GM12801 (cell line): Measurements from ENCODE around the gene SDR39U1.

Experiments
- TF ChIP-seq, protein P1 (sequence below): IDR thresholded peaks from one replicate; pipeline ENCODE4 v1.5.1; 2011; ENCODE audit warnings: control low read depth; ENCODE audit not compliant: insufficient read length; ENCODE audit errors: extremely low read depth

The SDR39U1 gene, protein sequence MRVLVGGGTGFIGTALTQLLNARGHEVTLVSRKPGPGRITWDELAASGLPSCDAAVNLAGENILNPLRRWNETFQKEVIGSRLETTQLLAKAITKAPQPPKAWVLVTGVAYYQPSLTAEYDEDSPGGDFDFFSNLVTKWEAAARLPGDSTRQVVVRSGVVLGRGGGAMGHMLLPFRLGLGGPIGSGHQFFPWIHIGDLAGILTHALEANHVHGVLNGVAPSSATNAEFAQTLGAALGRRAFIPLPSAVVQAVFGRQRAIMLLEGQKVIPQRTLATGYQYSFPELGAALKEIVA

DNA sequence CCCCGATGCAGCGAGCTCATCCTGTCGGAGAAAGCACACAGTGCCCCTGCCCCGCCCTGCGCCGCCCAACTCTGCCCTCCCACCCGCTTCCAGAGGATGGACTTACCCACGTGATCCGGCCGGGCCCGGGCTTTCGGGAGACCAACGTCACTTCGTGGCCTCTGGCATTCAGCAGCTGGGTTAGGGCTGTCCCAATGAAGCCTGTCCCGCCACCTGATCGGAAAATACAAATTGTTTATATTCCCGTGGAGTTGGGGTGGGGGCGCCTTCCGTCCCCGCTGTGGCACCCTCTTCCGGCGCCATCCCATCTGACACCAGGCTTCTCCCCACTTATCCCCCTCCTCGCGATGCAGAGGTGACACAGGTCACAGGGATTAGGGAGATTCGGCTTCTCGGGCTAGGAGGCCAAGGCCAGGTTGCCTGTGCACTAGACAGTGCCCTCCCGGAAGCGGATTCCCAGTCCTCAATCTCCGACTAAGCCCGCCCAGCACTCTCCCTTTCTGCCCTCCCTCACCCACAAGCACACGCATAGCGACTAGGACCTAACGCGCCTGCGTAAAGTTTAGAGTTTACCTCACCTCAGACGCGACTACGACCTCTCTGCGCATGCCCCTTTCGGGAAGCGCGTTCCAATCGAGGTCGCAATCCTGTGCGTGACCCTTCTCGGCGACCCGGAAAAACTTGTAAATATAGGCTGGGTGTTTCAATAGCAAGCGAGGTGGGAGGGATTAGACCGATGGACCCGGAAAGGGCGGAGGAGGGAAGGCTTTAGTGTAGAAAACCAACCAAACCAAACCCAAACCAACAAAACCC is at the start of gene SDR39U1:
Gene SDR39U1 (minus strand): TSS at position 537 of the 813 bp plus-strand sequence. CDS start 7 bp downstream, at position 530.
- TF ChIP-seq, protein P1, sequence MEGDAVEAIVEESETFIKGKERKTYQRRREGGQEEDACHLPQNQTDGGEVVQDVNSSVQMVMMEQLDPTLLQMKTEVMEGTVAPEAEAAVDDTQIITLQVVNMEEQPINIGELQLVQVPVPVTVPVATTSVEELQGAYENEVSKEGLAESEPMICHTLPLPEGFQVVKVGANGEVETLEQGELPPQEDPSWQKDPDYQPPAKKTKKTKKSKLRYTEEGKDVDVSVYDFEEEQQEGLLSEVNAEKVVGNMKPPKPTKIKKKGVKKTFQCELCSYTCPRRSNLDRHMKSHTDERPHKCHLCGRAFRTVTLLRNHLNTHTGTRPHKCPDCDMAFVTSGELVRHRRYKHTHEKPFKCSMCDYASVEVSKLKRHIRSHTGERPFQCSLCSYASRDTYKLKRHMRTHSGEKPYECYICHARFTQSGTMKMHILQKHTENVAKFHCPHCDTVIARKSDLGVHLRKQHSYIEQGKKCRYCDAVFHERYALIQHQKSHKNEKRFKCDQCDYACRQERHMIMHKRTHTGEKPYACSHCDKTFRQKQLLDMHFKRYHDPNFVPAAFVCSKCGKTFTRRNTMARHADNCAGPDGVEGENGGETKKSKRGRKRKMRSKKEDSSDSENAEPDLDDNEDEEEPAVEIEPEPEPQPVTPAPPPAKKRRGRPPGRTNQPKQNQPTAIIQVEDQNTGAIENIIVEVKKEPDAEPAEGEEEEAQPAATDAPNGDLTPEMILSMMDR = no peak

DNA sequence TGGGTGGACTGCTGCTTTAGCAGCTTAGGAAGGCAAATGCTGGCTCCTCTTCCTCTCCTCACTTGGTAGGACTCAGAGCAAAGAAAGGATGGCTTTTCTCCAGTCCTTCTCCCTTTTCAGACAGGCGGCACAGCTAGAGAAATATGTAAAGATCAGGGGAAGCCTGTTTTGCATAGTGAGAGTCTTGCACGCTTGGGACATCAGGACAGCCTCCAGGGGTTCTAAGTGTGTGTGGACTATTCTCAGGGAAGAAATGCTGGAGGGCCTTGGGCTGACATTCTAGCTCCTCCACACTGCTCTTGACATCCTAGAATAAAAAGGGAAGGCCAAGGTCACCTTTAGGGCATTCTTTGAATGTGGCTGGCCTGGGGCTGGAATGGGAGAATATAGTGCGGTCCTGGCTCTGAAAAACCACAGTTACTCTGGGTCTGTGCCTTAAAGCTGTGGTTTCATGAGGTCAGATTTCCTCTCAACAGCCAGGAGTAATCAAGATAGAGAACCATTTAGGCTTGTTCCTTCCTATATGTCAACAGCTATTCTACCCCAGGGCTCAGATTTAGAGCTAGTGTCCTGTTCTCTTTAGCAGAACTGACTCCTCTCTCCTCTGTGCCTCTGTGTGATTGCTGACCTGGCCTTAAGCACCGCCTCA is 41.2 kb upstream of the SDR39U1 start:
- TF ChIP-seq, protein P1 = no peak

DNA sequence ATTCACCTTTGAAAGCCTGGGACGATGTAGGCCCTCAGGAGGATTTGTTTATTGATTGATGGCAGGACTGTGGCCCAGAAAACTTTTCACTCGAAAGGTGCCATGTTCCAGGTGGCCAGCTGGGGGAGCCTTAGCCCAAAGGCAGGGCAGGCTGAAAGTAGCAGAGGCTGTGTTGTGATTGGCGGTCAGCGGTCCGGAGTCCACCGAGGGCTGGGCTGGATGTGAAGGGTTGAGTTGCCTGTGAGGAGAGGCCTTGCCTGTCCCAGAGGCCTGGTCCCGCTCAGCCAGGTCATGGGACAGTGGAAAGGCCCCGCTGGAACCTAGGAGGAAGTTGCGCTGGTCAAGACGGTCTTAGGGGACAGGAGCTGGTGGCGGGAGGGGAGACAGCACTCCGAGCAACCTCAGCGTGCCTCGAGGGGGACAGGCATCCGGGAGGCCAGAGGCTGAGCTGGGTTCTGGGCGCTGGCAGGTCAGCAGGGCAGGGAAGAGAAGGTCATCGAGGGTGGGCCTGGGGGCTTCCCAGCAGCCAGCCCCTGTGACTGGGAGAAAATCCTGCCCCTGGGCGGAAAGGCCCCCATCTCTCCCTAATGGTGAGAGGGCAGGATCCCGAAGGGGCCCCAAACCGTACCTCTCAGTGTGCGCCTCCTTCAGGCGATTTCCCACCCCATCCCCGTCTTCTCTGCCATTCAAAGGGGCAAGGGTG is 39.2 kb upstream of the SDR39U1 start:
- TF ChIP-seq, protein P1 = no peak

DNA sequence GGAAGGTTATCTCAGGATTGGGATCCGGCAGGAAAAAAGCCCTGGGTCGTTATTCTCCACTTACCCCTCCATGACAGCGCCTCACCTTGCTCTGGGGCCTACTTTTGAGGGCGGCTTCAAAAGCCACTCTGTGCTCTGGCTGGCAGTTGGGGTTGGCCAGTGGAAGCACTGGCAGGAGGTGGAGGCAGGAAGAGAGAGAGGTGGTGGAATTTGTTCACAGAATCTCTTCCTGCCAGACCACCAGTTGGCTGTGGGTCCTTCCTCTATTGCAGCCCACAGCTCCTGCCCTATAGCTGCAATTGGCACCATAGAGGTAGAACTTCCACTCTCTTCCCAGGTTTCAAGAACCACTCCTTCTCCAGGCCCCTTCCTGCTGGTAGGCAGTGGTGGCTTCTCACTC is 32.7 kb upstream of the SDR39U1 start:
- TF ChIP-seq, protein P1 = no peak

DNA sequence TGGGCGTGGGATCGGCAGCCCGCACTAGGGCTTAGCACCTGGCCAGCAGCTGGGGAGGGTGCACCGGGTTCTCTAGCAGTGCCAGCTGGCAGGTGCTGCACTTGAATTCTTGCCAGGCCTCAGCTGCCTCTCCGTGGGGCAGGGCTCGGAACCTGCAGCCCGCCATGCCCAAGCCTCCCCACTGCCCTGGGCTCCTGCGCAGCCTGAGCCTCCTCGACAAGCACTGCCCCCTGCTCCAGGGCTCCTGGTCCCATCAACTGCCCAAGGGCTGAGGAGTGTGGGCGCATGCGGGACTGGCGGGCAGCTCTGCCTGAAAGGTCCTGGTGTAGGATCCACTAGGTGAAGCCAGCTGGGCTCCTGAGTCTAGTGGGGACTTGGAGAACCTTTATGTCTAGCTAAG is 30.6 kb upstream of the SDR39U1 start:
- TF ChIP-seq, protein P1 = no peak

DNA sequence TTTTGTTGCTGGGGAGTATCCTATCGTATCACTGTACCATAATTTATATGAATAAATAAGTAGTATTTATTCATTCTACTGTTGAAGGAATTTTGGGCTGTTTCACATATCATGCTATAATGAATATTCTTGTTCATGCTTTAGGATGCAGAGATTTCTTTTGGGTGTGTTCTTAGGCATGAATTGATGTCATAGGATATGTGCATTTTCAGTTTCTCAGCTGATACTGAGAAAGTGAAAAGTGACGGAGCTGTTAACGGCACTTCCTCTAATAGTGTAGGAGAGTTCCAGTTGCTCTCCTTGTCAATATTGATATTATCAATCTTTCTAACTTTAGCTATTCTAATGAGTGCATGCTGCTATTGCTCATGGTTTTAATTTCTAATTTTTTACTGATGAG is 23.2 kb upstream of the SDR39U1 start:
- TF ChIP-seq, protein P1 = no peak

DNA sequence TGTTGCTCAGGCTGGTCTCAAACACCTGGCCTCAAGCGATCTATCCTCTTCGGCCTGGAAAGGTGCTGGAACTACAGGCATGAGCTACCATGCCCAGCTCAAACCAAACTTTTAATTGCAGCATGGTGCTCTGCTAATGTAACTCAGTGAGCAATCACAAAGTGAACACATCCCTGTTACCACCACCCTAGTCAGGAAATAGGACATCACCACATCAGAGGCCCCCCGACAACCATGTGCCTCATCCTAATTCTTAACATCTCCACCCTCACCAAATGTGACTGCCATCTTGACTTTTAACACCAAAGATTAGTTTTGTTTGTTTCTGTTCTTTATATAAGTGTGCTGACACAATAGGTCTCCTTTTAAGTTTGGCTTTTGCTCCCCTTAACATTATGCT is 22.8 kb upstream of the SDR39U1 start:
- TF ChIP-seq, protein P1 = no peak
